KBM-7 (cell line): ENCODE measurements around the gene KLHL25.
"Not testable (repeated sequence)": the region's sequence is repeated elsewhere in the genome, so short reads cannot be mapped to it uniquely, and the experiment has no call there.

ENCODE experiments used
- DNase-seq: peaks from one replicate; pipeline ENCODE4 v3.0.0-alpha.2; 2015
- in situ Hi-C: fragments of 300-500 bp; cut with MboI; formaldehyde crosslinking; loops from 2 replicates; pipeline ENCODE4 v1.14.3; 2020; ENCODE audit warnings: low sequenced_read_pairs, low pct_unique_long_range_greater_than_20kb, mixed read lengths

Gene KLHL25

DNA sequence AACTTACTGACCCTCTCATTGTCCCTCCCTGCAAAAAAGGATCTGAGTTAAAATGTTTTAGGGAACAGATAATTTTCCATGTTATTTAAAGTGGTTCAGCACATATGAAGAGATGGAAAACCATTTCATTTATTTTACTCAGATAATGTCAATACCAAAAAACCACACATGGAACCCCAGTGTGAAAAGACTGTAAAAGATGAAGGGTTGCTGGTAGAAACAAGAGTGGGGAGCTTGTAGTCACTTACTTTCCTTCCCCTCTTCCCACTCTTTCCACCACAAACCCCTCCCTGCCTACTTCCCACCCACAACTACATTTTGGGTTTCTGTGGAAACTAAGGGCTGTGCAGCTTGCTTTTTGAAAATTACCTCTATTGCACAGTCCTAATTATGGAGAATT lies 18.5 kb upstream of the KLHL25 start:
- no peak for DNase-seq
- in situ Hi-C loops, result no loop called here

DNA sequence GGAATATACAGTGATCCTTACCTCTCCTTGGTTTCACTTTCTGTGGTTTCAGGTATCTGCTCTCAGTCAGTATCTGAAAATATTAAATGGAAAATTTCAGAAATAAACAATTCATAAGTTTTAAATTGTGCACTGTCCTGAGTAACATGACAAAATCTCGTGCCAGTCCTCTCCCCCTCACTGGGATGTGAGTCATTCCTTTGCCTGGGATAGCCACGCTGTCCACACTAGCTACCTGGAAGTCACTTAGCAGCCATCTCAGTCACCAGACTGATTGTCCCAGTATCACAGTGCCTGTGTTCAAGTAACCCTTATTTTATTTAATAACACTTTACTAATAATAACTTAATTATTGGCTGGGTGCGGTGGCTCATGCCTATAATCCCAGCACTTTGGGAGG lies 15.3 kb upstream of the KLHL25 start:
- DNase-seq, result no peak
- in situ Hi-C loops, result no loop called here

DNA sequence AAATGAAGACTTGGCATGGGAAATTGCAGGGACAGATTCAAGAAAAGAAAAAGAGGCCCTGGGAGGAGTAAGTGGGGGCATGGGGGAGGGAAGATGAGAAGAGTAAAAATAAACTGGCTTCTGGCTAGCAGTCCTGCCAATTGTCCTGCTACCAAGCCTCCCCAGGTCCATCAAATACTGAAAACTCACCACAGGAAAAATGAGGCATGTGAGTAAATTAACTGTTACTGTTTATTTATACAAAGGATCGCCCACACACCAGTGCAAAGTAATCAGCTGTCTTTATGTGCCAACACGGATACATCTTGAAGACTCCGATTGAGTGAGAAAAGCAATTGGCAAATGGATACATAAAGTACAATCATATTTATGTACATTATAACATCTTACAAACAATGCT lies 10.7 kb upstream of the KLHL25 start:
- no peak for DNase-seq
- in situ Hi-C loops, result no loop called here

DNA sequence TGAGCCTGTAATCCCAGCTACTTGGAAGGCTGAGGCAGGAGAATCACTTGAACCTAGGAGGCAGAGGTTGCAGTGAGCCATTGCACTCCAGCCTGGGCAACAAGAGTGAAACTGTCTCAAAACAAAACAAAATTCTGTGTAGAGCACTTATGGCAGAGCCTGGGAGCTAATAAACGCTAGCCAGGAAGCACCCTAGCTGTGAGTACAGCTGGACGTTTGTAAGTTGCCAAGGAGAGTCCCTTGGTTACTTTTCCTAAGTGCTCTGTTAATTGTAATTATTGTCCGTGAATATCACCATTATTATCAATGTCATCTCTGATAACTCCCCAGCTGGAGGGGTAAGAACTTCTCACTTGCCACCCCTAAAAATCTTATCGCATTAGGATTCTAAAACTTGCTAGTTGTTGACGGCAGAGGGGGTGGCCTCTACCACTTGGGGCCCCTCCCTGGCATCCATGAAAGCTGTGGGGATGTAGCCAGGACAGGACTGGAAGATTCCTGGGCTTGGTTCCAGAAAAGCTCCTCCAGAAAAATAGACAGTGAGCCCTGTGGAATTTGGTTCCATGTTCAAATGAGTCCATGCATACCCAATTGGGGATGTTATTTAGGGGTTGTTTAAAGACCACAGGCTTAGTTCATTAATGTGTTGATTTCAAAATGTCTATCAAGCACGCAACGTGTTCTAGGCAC lies 9.9 kb upstream of the KLHL25 start:
- DNase-seq, result no peak
- in situ Hi-C loops, result no loop called here

DNA sequence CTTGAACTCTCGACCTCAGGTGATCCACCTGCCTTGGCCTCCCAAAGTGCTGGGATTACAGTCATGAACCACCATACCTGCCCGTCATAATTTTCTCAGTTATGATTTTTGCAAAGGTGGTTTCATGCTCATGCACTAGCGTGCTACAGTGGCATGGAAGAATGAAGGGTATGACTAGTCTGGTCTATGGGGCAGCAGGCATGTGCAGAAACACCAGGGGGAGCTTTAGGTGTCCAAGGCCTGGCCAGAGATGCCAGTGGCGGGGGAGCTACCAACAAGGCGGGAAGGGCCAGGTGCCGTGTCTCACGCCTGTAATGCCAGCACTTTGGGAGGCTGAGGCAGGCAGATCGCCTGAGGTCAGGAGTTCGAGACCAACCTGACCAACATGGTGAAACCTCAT lies 7.9 kb upstream of the KLHL25 start:
- in situ Hi-C loops, DNase-seq: not testable (repeated sequence)

DNA sequence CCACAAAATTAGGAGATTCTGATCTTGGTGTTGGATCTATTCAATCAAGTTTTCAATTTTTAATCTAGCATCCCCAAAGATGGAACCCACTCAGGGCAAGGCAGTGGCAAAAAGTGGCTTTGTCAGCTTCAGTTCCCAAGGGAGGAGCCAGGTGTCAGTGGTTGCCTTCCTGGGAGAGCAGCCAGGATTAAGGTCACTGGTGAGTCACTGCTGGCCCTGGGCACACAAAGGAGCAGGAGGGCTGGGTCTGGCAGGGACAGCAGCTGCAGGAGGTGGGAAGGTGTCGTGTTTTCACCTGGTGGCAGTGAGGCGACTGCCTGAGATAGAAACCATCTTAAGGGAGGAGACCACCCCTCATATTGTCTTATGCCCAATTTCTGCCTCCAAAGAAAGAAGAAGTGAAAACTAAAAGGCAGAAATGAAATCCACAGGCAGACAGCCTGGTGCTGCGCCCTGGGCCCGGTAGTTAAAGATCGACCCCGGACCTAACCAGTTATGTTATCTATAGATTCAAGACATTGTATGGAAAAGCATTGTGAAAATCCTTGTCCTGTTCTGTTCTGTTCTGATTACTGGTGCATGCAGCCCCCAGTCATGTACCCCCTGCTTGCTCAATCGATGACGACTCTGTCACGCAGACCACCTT lies 5.9 kb upstream of the KLHL25 start:
- no peak for DNase-seq

DNA sequence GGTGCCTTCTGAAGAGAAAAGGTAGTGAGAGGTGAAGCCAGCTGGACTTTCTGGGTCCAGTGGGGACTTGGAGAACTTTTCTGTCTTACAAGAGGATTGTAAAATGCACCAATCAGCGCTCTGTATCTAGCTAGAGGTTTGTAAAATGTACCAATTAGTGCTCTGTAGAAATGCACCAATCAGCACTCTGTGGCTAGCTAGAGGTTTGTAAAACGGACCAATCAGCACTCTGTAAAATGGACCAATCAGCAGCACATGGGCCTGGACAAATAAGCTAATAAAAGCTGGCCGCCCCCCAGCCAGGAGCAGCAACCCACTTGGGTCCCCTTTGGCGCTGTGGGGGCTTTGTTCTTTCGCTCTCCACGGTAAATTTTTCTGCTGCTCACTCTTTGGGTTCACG lies 1.6 kb upstream of the KLHL25 start:
- DNase-seq, in situ Hi-C loops: not testable (repeated sequence)

More for the DNA sequence above, 5.9 kb upstream of the KLHL25 start:
- in situ Hi-C loops, result no loop called here

DNA sequence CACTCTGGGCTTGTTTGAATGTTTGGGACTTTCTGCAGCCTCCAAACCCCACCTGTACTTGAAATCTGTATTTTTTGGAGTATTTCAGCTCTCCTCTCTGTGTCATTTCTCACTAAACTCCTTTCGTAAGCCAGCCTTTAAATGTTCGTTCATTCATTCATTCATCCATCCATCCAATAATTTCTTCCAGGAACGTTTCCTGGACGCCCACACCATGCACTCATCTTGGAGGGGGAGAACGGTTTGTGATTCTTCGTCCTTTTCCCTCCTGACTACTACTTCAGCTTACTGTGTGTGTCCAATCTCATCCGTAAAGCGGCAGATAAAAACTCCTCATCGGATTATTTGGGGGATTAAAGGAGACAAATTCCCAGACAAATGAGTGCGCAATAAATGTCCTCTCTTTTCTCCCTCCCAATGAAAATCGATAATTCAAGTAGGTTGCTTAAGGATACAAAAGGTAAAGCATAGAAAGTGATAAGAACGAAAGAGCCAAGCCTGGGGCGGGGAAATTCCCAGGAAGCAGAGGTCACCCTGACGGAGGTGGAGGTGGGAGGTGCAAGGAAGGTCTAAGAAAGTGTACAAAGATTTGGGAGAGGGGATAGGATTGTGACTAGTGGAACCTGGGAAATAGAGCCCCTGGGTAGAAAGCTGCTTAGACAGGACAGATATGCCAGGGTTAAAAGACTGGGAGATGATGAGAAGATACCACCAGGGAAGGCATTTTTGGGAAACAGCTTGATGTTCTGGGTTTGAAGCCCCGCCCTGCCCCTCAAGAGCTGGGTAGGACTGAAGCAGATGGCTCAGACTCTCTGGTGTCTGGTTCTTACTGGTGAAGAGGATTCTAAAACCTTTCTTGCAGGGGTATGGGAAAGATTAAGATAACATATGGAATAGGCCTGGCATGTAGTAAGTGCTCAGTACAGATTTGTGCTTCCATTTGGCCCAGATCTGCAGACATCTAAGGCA lies 896 bp upstream of the KLHL25 start:
- in situ Hi-C loops, result no loop called here
- no peak for DNase-seq

DNA sequence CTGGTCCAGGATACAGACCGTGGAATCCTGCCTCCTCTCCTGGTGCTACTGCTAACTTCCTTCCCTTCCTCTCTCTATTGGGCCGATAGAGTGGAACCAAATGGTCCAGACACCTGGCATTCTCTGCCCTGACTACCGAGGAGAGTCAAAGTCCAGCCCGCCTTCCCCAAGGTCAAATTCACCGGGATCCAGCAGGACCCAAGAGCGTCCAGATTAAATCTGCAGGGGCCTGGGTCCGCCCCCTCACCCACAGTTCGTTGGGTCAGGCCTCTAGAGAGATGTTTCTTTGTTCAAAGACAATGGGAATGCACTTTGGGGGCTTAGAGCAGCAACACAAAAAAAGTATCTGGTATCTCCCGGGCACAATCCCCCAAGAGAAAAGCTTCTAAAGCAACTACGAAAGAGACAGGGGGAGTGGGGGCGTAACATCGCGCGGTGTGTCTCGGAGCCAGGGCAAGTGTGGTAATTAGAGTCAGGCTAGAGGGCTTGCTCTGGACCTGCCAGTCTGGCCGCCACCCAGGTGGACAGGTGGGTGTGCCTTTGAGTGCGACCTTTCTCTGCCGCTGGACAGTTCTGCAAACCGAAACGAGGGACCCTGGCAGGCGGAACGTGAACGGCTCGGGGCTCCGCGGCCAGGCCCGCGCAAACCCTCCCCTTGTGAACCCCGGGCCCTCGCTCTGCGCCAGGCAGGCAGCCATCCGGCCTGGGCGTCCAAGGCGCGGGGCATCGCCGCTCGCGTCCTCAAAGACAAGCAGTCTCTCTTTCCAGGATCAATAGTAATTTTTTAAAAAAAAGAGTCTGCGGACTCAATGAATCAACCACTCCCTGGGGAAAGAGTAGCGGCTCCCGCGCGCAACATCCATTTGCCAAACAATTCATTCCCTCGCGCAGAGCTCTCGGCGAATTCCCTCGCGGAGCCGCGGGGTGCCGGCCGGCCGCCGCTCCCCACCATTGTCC lies 806 bp downstream of the KLHL25 start:
- in situ Hi-C loops, result no loop called here
- DNase-seq, result peak; percentile 61

DNA sequence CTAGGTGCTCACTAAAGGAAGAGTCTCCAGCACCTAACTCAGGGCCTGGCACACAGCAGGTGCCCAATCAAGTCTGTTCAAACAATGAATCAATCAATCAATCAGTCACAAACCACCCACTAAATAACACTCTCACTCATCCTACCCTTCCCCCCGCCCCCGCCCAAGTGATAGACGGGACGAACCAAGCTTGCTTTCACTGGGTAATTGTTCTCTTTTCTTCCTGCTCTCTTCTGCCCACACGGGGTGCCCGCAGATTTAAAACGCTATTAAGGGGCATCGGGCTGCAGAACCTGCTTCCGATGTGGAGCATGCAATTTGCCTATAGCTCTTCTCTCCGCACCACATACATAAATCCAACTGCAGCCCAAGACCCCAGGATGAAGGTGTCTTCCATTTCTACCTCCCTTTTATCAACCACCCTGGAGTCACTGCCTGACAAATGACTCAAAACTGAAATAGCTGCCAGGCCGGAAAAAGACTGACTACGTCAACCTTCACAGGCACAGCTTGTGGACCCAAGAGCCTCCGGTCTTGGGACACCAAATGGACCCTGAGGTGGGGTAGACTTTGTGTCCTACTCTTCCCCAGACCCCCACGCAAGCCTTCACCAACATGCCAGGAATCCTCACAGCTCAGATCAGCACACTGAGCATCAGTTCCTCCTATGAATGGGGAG lies 1.7 kb downstream of the KLHL25 start:
- no peak for DNase-seq
- in situ Hi-C loops, result no loop called here

DNA sequence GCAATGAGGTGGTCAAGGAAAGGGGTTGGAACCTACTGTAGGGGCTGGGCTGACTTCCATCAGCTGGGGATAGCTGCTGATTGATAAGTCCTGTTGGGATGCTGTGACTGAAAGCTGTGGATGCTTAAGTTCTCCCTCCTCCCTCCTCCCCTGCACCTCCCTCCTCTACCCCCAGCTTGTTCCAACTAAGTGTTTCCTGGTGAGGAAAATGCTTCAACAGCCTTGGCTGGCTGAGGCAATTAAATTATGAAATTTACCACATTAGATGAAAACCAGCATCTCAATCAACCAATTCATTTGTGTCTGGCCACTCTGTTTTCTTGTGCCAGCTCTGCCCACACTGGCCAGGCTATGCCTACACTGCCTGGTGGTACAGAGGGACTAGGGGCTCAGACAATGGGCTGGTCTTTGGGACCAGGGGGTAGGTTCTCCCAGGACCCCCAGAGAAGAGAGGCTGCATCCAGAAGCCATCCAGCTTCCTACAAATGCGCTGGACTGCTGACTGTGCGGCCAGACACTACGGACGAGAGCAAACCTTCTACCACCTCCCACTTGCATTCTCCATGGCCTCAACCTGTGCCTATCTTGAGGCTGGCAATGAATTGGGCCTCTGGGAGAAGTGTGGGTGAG lies 2.5 kb downstream of the KLHL25 start:
- in situ Hi-C loops, result no loop called here
- no peak for DNase-seq

DNA sequence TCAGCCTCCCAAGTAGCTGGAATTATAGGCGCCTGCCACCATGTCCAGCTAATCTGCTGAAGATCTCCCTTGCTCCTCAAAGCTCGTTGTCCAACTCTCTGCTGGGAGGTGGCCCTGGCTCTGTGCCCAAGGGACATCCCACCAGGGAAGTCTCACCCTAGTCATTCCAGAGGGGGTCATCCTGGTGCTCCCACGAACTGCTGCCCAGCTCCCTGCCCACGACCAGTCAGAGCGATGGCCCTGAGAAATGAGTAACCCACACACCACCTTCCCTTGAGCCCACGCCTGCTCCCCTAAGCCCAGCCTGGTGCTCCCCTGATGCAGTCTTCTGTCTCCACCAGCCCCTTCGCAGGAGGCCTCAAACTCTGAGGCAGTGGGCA lies 5.2 kb downstream of the KLHL25 start:
- DNase-seq, result no peak
- in situ Hi-C loops, result no loop called here

DNA sequence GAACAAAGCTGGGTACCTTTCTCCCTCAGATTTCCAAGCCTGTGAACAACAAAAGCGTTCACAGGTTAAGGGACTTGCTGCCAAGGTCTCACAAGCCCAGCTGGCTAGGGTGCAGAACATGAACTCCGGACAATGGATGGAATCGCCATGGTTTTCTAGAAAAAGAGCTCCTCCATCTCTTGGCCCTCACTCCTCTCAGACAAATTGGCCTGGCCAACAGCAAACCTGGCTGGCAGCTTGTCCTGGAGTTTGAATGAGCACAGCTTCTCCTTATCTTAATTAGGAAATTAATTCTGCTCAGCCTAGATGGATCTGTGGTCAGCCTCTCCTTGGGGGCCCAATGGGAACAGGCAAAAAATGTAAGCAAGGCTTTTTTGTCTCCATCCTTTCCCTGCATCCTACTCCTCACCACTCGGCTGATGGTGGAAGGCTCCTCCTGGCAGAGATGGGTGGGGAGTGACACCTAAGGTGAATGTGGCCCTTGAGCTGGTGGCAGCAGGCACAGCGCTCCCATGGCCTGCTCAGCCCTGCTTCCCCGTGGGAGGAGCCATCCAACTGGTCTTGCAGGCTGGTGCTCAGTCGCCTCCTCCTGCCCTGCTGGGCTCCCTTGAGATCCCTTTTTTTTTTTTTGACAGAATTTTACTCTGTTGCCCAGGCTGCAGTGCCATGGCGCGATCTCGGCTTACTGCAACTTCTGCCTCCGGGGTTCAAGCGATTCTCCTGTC lies 5.8 kb downstream of the KLHL25 start:
- DNase-seq, result no peak
- in situ Hi-C loops, result no loop called here

DNA sequence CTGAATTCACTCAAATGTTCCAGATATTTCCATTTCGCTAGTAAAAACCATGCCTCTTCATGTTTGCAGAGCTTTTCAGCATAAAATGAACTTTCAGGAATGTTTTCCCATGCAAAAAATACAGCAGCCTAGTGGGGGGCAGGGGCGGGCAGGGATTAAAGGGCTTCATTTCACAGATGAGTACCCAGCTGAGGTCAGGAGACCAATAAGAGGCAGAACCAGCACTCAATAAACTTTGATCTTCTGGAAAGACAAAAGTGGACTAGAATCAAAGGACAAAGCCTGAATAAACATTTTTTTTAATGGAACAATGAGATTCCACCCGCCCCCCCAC lies 8.0 kb downstream of the KLHL25 start:
- in situ Hi-C loops, result no loop called here
- DNase-seq, result no peak

DNA sequence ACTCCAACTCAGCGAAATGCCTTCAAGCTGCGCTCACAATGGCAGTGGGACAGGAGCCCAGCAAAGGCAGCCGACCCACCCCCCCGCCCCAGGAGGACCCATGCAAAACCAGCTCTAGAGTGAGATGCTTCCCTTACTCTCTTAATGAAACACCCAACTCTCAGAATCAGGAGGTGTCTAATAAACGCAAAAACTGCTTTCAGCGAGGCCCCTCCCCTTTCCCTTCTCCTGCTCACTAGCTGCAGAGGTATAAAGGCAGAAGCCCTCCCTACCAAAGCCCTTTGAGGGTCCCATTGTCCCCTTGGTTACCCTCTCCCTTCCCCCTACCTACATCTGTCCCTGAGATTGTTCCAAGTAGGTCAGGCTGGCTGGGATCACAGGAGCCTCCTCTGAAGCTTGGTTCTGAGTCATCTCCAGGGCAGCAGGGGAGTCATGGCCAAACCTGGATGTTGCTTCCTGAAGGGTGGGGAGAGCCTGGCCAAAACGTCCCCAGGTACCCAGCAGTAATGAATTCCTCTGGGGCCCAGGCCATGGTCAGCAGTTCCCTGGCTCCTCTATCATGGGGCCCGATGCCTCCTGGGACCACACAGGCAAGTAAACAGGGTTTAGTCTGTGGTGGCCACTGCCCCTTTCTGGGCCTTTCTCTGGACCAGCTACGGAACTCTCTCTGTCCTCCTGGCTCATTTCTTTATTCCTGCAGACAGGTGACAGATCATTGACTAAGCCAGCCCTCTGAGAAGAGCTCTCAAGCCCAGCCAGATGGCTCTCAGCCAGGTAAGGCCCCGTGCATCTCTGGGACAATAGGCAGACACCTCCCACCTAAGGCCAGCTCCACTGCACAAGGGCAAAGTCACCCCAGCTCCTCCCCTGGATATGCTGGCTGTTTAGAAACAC lies 8.6 kb downstream of the KLHL25 start:
- in situ Hi-C loops, result no loop called here
- DNase-seq, result no peak

DNA sequence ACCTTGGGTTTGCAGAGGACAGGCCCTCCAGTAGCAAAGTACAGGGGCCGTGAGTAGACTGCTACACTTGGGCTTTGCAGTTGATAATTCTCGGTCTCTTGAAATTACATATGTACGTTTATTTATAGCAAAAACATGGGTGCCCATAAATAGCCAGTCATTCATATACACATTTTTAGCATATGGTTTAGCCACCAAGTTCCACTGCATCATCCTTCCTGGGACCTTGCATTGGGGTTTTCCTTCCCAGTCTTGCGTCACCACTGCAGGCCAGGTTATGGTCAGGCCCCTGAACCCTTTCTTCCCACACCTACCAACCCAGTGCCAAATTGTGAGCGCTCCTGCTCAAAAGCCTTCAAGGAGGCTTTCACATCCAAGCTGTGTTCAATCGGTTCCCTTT lies 12.7 kb downstream of the KLHL25 start:
- in situ Hi-C loops, result no loop called here
- DNase-seq, result no peak

DNA sequence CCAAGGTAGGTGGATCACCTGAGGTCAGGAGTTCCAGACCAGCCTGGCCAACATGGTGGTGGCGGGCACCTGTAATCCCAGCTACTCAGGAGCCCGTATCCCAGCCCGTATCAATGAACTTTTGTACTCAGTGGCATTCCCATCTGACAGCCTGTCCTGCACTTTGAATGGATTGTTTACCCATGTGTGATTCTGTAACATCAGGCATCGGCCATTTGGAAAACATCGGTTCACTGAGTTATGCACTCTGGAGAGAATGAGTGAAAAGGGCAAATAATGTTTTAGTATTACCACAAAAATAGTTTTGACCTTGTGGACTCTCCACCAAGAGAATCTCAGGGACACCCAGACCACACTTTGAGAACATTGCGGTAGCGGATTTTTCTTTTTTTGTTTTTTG lies 13.6 kb downstream of the KLHL25 start:
- DNase-seq, result no peak
- in situ Hi-C loops, result no loop called here
